ENCODE data around the gene PACS1. TPM values are rescaled to one million over a fixed set of nuclear protein-coding genes. Genes with fewer than 3 reads are reported as not detected.

PACS1 gene
- total RNA-seq, 4 donors from 2014 or later = 24.5 to 41.1 (median 38.0) TPM

- TF ChIP-seq CTCF (IDR thresholded peaks at IDR 0.05) = no peak
- DNase-seq (ENCODE audit: low spot score) (no peak), ATAC-seq (ENCODE audit: low FRiP score) (no peak)
These were observed 160.9 kb downstream of the PACS1 start for GRCh38 chr11:66230978-66231377.

DNA sequence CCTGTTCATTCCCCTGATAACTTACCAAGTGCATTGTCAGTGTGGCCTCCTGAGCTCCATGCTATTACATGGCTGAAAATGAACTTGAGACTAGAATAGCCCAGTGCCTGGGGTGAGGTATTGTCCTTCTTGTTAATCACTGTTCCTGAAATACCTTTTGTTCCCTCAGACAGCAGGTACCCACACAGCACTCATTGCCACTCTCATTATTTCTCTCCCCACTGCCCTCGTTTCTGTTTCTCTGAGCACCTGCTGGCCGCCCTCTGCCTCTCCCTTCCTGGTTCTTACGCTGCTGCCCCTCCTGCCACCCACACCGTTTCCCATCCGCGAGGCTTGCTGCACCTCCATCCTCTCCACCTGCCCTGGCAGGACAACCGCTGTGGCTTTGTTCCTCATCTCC lies 161.5 kb downstream of the PACS1 start:
- TF ChIP-seq CTCF (IDR thresholded peaks at IDR 0.05) = no peak
- no peak for ATAC-seq (ENCODE audit: low FRiP score)

GRCh38 chr11:66232769-66233168 lies 162.7 kb downstream of the PACS1 start:
- DNase-seq (ENCODE audit: low spot score) (no peak), ATAC-seq (ENCODE audit: low FRiP score) (no peak)
- TF ChIP-seq CTCF (IDR thresholded peaks at IDR 0.05) = no peak

More for the DNA sequence above, 161.5 kb downstream of the PACS1 start:
- DNase-seq (ENCODE audit: low spot score) = no peak

GRCh38 chr11:66233301-66233700 lies 163.2 kb downstream of the PACS1 start:
- no peak for DNase-seq (ENCODE audit: low spot score)
- TF ChIP-seq CTCF (IDR thresholded peaks at IDR 0.05) = no peak
- ATAC-seq (ENCODE audit: low FRiP score) = no peak

- ATAC-seq (ENCODE audit: low FRiP score) = no peak
- TF ChIP-seq CTCF (IDR thresholded peaks at IDR 0.05) = no peak
- no peak for DNase-seq (ENCODE audit: low spot score)
These were observed 165.1 kb downstream of the PACS1 start for GRCh38 chr11:66235141-66235540.

GRCh38 chr11:66237867-66238266 lies 167.8 kb downstream of the PACS1 start:
- no peak for TF ChIP-seq CTCF (IDR thresholded peaks at IDR 0.05)
- ATAC-seq (ENCODE audit: low FRiP score) (no peak), DNase-seq (ENCODE audit: low spot score) (no peak)

GRCh38 chr11:66238786-66239413 lies 168.8 kb downstream of the PACS1 start:
- ATAC-seq (ENCODE audit: low FRiP score) (no peak), DNase-seq (ENCODE audit: low spot score) (no peak)
- no peak for TF ChIP-seq CTCF (IDR thresholded peaks at IDR 0.05)
